GM12873 (cell line): ENCODE results near the gene DDX17.

Source experiments
- CTCF ChIP-seq: IDR thresholded peaks from 2 replicates; pipeline ENCODE4 v1.5.1; 2012; ENCODE audit warnings: low read depth, mild to moderate bottlenecking, moderate library complexity, low read length, control low read depth; ENCODE audit not compliant: insufficient read depth; ENCODE audit errors: missing control alignments

Gene DDX17

GRCh38 chr22:38461414-38462081 lies 44.6 kb downstream of the DDX17 start:
- TF ChIP-seq CTCF = no peak

GRCh38 chr22:38461057-38461413 lies 45.1 kb downstream of the DDX17 start:
- TF ChIP-seq CTCF = no peak

- TF ChIP-seq CTCF = no peak
Measured at GRCh38 chr22:38460426-38460840, 45.7 kb downstream of the DDX17 start.

GRCh38 chr22:38456841-38457699 lies 49.0 kb downstream of the DDX17 start:
- no peak for TF ChIP-seq CTCF

- TF ChIP-seq CTCF = no peak
Measured at GRCh38 chr22:38456272-38456835, 49.8 kb downstream of the DDX17 start.

- no peak for TF ChIP-seq CTCF
Measured at GRCh38 chr22:38455530-38456271, 50.4 kb downstream of the DDX17 start.
